H1 (cell line): ENCODE results near the gene TNIP1. TPM values are rescaled to one million over a fixed set of nuclear protein-coding genes. Genes with fewer than 3 reads are reported as not detected.

Experiments used
- CTCF ChIA-PET: fragments of 300-600 bp; sonication (Branson Sonifier 250); formaldehyde crosslinking; loops from one replicate; lab custom pipeline; 2021; ENCODE audit not compliant: partially characterized antibody; lab: Charles Lee
- POLR2A ChIA-PET: fragments of 300-600 bp; sonication (Branson Sonifier 250); formaldehyde crosslinking; loops from one replicate; lab custom pipeline; 2021; ENCODE audit warnings: inconsistent platforms; ENCODE audit not compliant: partially characterized antibody; lab: Charles Lee
- DNase-seq, 2 experiments: peaks; one replicate each; pipeline versions ENCODE4 v3.0.0 to v3.0.0-alpha.2; 2010 to 2022; ENCODE audit warnings: low spot score in 2 of 2, low read depth in 1 of 2, mixed read lengths in 1 of 2
- FAIRE-seq: peaks from 2 replicates; lab custom pipeline; 2011; peaks lifted over from hg19 to GRCh38; lab: Jason Lieb, UNC
- H2AFZ ChIP-seq: 2 replicates; pipeline ENCODE4 v1.8.1; 2012; ENCODE audit warnings: low read length, inconsistent platforms
- H2AK5ac ChIP-seq: 2 replicates; pipeline ENCODE4 v1.6.1; 2013; ENCODE audit warnings: low read depth, low read length
- H2BK120ac ChIP-seq: replicated peaks from 2 replicates; pipeline ENCODE3; 2013; ENCODE audit warnings: low read depth, low read length, inconsistent platforms
- H2BK12ac ChIP-seq: 2 replicates; pipeline ENCODE4 v1.6.1; 2013; ENCODE audit warnings: low read depth, low read length
- H2BK15ac ChIP-seq: 2 replicates; pipeline ENCODE4 v1.6.1; 2013; ENCODE audit warnings: low read length
- H2BK20ac ChIP-seq: 2 replicates; pipeline ENCODE4 v1.6.1; 2013; ENCODE audit warnings: low read length
- H2BK5ac ChIP-seq: 2 replicates; pipeline ENCODE4 v1.6.1; 2013; ENCODE audit warnings: low read depth, low read length
- H3K14ac ChIP-seq: 2 replicates; pipeline ENCODE4 v1.6.1; 2013; ENCODE audit warnings: inconsistent platforms; ENCODE audit not compliant: insufficient read length
- H3K18ac ChIP-seq: 2 replicates; pipeline ENCODE4 v1.6.1; 2013; ENCODE audit warnings: low read length; ENCODE audit errors: extremely low read depth
- H3K23ac ChIP-seq: 2 replicates; pipeline ENCODE4 v1.6.1; 2013; ENCODE audit warnings: inconsistent platforms; ENCODE audit not compliant: insufficient read length
- H3K23me2 ChIP-seq: 2 replicates; pipeline ENCODE4 v1.6.1; 2013; ENCODE audit warnings: low read depth, low read length
- H3K27ac ChIP-seq: 2 replicates; pipeline ENCODE4 v1.6.1; 2011; ENCODE audit warnings: low read depth, low read length, inconsistent platforms
- H3K27me3 ChIP-seq, 4 experiments: replicated peaks in 1 of 4; 1 replicate in 1 of 4; 2 replicates in 3 of 4; pipeline versions ENCODE4 v1.6.1 to v1.8.1; 2011 to 2013; ENCODE audit warnings: low read length in 3 of 4, mild to moderate bottlenecking in 3 of 4, inconsistent platforms in 2 of 4, mixed read lengths in 2 of 4, moderate library complexity in 1 of 4; ENCODE audit not compliant: control insufficient read depth in 3 of 4, insufficient read depth in 3 of 4; ENCODE audit errors: extremely low read depth in 1 of 4
- H3K36me3 ChIP-seq, 4 experiments: 2 replicates each; pipeline versions ENCODE4 v1.6.1 to v1.8.1; 2011 to 2013; ENCODE audit warnings: mild to moderate bottlenecking in 4 of 4, low read length in 3 of 4, moderate library complexity in 2 of 4, control low read depth in 1 of 4, inconsistent platforms in 1 of 4; ENCODE audit not compliant: insufficient read depth in 4 of 4, control insufficient read depth in 2 of 4
- H3K4ac ChIP-seq: replicated peaks from 2 replicates; pipeline ENCODE3; 2013; ENCODE audit warnings: low read length, low read depth, mixed read lengths, inconsistent platforms; ENCODE audit not compliant: insufficient read length
- H3K4me1 ChIP-seq, 4 experiments: replicated peaks in 1 of 4; 1 replicate in 1 of 4; 2 replicates in 3 of 4; pipeline versions ENCODE4 v1.6.1 to v1.8.1; 2011 to 2013; ENCODE audit warnings: low read length in 3 of 4, inconsistent platforms in 2 of 4, mixed read lengths in 1 of 4; ENCODE audit not compliant: insufficient read depth in 4 of 4, control insufficient read depth in 3 of 4
- H3K4me2 ChIP-seq, 2 experiments: 2 replicates each; pipeline versions ENCODE4 v1.6.1 to v1.8.1; 2011 to 2013; ENCODE audit warnings: low read depth in 2 of 2, low read length in 2 of 2, control low read depth in 1 of 2, inconsistent platforms in 1 of 2, mild to moderate bottlenecking in 1 of 2; ENCODE audit not compliant: insufficient read depth in 1 of 2
- H3K4me3 ChIP-seq, 4 experiments: fragments of 200-600, 300-600 bp in 1 of 4; sonication (generic), shearing (Covaris generic), sonication (Bioruptor Twin) in 1 of 4; 2 replicates each; pipeline versions ENCODE4 v1.5.1 to v1.8.1; 2011 to 2016; ENCODE audit warnings: low read length in 4 of 4, low read depth in 3 of 4, control low read depth in 2 of 4, inconsistent platforms in 2 of 4, mild to moderate bottlenecking in 2 of 4, mixed read lengths in 1 of 4, moderate library complexity in 1 of 4; ENCODE audit not compliant: insufficient read depth in 2 of 4; ENCODE audit errors: extremely low read depth in 1 of 4
- H3K56ac ChIP-seq: replicated peaks from 2 replicates; pipeline ENCODE3; 2013; ENCODE audit warnings: low read depth, mild to moderate bottlenecking, mixed read lengths, low read length, inconsistent platforms; ENCODE audit not compliant: insufficient read length
- H3K79me1 ChIP-seq: 2 replicates; pipeline ENCODE4 v1.6.1; 2013; ENCODE audit warnings: low read depth, low read length, control low read depth
- H3K79me2 ChIP-seq, 2 experiments: 2 replicates each; pipeline versions ENCODE4 v1.6.1 to v1.8.1; 2012 to 2013; ENCODE audit warnings: low read length in 2 of 2, mild to moderate bottlenecking in 2 of 2, inconsistent platforms in 1 of 2; ENCODE audit not compliant: insufficient read depth in 2 of 2, control insufficient read depth in 1 of 2
- H3K9ac ChIP-seq, 4 experiments: replicated peaks in 1 of 4; 1 replicate in 1 of 4; 2 replicates in 3 of 4; pipeline versions ENCODE4 v1.6.1 to v1.8.1; 2011 to 2013; ENCODE audit warnings: low read depth in 3 of 4, low read length in 3 of 4, control low read depth in 2 of 4, mild to moderate bottlenecking in 2 of 4, moderate library complexity in 2 of 4, inconsistent platforms in 1 of 4; ENCODE audit errors: extremely low read depth in 1 of 4
- H3K9me3 ChIP-seq, 2 experiments: 2 replicates each; pipeline versions ENCODE4 v1.6.1 to v1.8.1; 2012 to 2013; ENCODE audit warnings: mild to moderate bottlenecking in 2 of 2, moderate library complexity in 2 of 2, control low read depth in 1 of 2, inconsistent platforms in 1 of 2, low read depth in 1 of 2, low read length in 1 of 2, mixed read lengths in 1 of 2; ENCODE audit not compliant: insufficient read depth in 2 of 2
- H4K20me1 ChIP-seq, 2 experiments: replicated peaks in 1 of 2; 2 replicates each; pipeline versions ENCODE3 to v1.8.1; 2011 to 2013; ENCODE audit warnings: inconsistent platforms in 2 of 2, low read length in 2 of 2, mild to moderate bottlenecking in 1 of 2; ENCODE audit not compliant: insufficient read depth in 2 of 2, control insufficient read depth in 1 of 2
- H4K5ac ChIP-seq: 2 replicates; pipeline ENCODE4 v1.6.1; 2013; ENCODE audit warnings: low read length, low read depth, mixed read lengths, inconsistent platforms; ENCODE audit not compliant: insufficient read length
- H4K8ac ChIP-seq: 2 replicates; pipeline ENCODE4 v1.8.0; 2013; ENCODE audit warnings: mild to moderate bottlenecking, moderate library complexity, low read length, inconsistent platforms; ENCODE audit not compliant: insufficient read depth; ENCODE audit errors: extremely low read depth
- H4K91ac ChIP-seq: replicated peaks from 2 replicates; pipeline ENCODE3; 2013; ENCODE audit warnings: low read length, mixed read lengths, inconsistent platforms; ENCODE audit not compliant: insufficient read length
- CHD2 ChIP-seq: IDR thresholded peaks from 2 replicates; pipeline ENCODE4 v1.6.1; 2012; ENCODE audit warnings: low read length, improper control_type of control experiment
- WGBS, 2 experiments: shearing (Covaris generic) in 1 of 2; methylation state at CpG; one replicate each; pipeline versions ENCODE4 v1.1.6 to v1.1.7; 2013 to 2015; ENCODE audit warnings: low lambda C conversion rate in 2 of 2, mixed read lengths in 2 of 2, inconsistent platforms in 1 of 2, low coverage in 1 of 2, missing lambda C conversion rate in 1 of 2; ENCODE audit not compliant: insufficient replicate concordance in 2 of 2, insufficient coverage in 1 of 2, insufficient read length in 1 of 2; ENCODE audit errors: extremely low coverage in 1 of 2, missing lambda C conversion rate in 1 of 2; 5-methylcytosine and 5-hydroxymethylcytosine counted together
- polyA plus RNA-seq, 7 experiments: library from polyadenylated mRNA; depleted of rRNA in 3 of 7; stranded (reverse) in 5 of 7; unstranded in 2 of 7; fragments of >200 nt in 5 of 7; fragments of 200-250 nt in 2 of 7; gene quantifications; 1 replicate in 5 of 7; 2 replicates in 1 of 7; 4 replicates in 1 of 7; pipeline versions ENCODE4 v1.2.1 to v1.2.3, GENCODE V29; 2011 to 2013; ENCODE audit warnings: missing spikeins in 2 of 7, mixed read lengths in 2 of 7
- total RNA-seq: library from RNA; stranded (reverse); fragmentation: NEBNext Ultra II Directional; extraction: Animal tissue kit (Norgen Biotek cat#: 25700); gene quantifications from 2 replicates; pipeline ENCODE4 v1.2.1, GENCODE V29; 2021
- TF ChIP-seq, protein P1 (sequence below), 3 experiments: IDR thresholded peaks; 1 replicate in 2 of 3; 2 replicates in 1 of 3; pipeline versions ENCODE4 v1.5.1 to v1.6.1; 2011; ENCODE audit warnings: low read length in 3 of 3, mild to moderate bottlenecking in 3 of 3, inconsistent platforms in 2 of 3, low read depth in 1 of 3, moderate library complexity in 1 of 3; ENCODE audit not compliant: insufficient read depth in 1 of 3; ENCODE audit errors: control extremely low read depth in 1 of 3

The TNIP1 gene
- total and polyA plus RNA-seq, 2 of the 8 experiments (the other 6 are each of a cell fraction or from before 2014, with no cell fraction given): 14.2 to 31.9 TPM

DNA sequence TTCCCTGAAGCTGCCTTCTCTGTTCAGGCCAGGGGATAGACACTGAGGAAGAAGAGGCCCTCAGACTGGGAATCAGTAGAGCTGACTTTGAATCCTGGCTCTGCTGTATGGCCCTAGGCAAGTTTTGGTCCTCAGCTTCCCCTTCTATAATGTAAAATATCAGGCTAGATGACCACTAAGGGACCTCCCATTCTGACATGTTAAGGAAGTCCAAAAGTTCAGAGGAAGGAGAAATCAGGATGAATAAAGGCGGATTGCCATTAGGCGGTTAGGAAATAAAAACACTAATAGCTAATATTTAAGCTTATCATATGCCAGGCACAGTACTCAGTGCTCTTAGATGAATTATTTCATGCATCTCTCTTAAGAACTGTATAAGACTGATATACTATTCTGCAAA is 8.9 kb upstream of the TNIP1 start:
- no peak overlapping the region for H2AFZ ChIP-seq
- no peak overlapping the region for H3K14ac ChIP-seq
- DNase-seq: no peak
- H2BK120ac ChIP-seq: no peak overlapping the region
- H3K4me1 ChIP-seq: peaks cover 1 to 16% (median 7%) of the 10 kb centered on the region in 4 experiments; a peak in 5 of 7 replicates
- H3K27me3 ChIP-seq: no peaks in the 10 kb centered on the region; a peak in 2 of 7 replicates
- no peaks in the 10 kb centered on the region for H3K9me3 ChIP-seq
- FAIRE-seq: no peak
- no peak overlapping the region for H3K18ac ChIP-seq
- H4K5ac ChIP-seq: no peak overlapping the region
- TF ChIP-seq, protein P1, sequence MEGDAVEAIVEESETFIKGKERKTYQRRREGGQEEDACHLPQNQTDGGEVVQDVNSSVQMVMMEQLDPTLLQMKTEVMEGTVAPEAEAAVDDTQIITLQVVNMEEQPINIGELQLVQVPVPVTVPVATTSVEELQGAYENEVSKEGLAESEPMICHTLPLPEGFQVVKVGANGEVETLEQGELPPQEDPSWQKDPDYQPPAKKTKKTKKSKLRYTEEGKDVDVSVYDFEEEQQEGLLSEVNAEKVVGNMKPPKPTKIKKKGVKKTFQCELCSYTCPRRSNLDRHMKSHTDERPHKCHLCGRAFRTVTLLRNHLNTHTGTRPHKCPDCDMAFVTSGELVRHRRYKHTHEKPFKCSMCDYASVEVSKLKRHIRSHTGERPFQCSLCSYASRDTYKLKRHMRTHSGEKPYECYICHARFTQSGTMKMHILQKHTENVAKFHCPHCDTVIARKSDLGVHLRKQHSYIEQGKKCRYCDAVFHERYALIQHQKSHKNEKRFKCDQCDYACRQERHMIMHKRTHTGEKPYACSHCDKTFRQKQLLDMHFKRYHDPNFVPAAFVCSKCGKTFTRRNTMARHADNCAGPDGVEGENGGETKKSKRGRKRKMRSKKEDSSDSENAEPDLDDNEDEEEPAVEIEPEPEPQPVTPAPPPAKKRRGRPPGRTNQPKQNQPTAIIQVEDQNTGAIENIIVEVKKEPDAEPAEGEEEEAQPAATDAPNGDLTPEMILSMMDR (IDR thresholded peaks at IDR 0.05; ENCODE audit: control extremely low read depth in 1 of 3, insufficient read depth in 1 of 3, low read depth in 1 of 3, low read length in 3 of 3): no peak
- TF ChIP-seq CHD2: no peak
- POLR2A ChIA-PET: interaction anchor here (1.1 to 2.0 kb wide), 4 partner anchors 8 to 38 kb away, joined by 3 to 5 read pairs (median 4); no protein-coding TSS in a partner anchor
- H2BK12ac ChIP-seq: no peak overlapping the region
- H3K36me3 ChIP-seq: no peaks in the 10 kb centered on the region
- H3K79me1 ChIP-seq: no peaks in the 10 kb centered on the region
- no peaks in the 10 kb centered on the region for H3K79me2 ChIP-seq
- no peaks in the 10 kb centered on the region for H4K20me1 ChIP-seq
- H3K4me2 ChIP-seq: no peak overlapping the region
- H2AK5ac ChIP-seq: no peak overlapping the region
- no peak overlapping the region for H4K8ac ChIP-seq
- H3K23me2 ChIP-seq: no peaks in the 10 kb centered on the region; the same call in 1 of the 2 replicates
- no peak overlapping the region for H3K9ac ChIP-seq
- H3K56ac ChIP-seq: no peak overlapping the region
- H3K4ac ChIP-seq: no peak overlapping the region
- H2BK20ac ChIP-seq: no peak overlapping the region
- H2BK5ac ChIP-seq: no peak overlapping the region
- H2BK15ac ChIP-seq: no peak overlapping the region
- no peak overlapping the region for H4K91ac ChIP-seq
- no peak overlapping the region for H3K27ac ChIP-seq
- 76% methylated on average over 2 of the region's 2 CpGs; no CpG with 5 or more reads in 1 of the 2 experiments for WGBS, 2 experiments
- H3K23ac ChIP-seq: no peak overlapping the region
- CTCF ChIA-PET: interaction anchor here (0.6 to 6.1 kb wide), 14 partner anchors 8 to 311 kb away, joined by 3 to 39 read pairs (median 5); partner anchors contain the start of genes SMIM3 and TNIP1
- H3K4me3 ChIP-seq: no peak overlapping the region
